HepG2 (cell line): ENCODE data around the gene GALR3. TPM values are rescaled to one million over a fixed set of nuclear protein-coding genes. Genes with fewer than 3 reads are reported as not detected.

Experiments
- AGO2 ChIP-seq: fragments of 200-400 bp; formaldehyde crosslinking; optimal IDR thresholded peaks from 2 replicates; pipeline ENCODE3; 2017; ENCODE audit warnings: mild to moderate bottlenecking, low read depth, low read length, moderate library complexity
- CAMTA2 ChIP-seq: sonication (generic); formaldehyde crosslinking; IDR thresholded peaks from 2 replicates; pipeline ENCODE4 v1.4.0; 2020; ENCODE audit warnings: mild to moderate bottlenecking, missing genetic modification reagents, borderline replicate concordance
- ESRRA ChIP-seq: sonication (generic); formaldehyde crosslinking; IDR thresholded peaks from 2 replicates; pipeline ENCODE4 v1.5.1; 2020; ENCODE audit warnings: mild to moderate bottlenecking, low read depth, missing genetic modification reagents
- KMT2A ChIP-seq: sonication (generic); formaldehyde crosslinking; IDR thresholded peaks from 2 replicates; pipeline ENCODE4 v1.4.0; 2020; ENCODE audit warnings: missing genetic modification reagents
- LRRFIP1 ChIP-seq: sonication (generic); formaldehyde crosslinking; conservative IDR thresholded peaks from 2 replicates; pipeline ENCODE4 v1.4.0; 2020; ENCODE audit warnings: missing genetic modification reagents
- MXD1 ChIP-seq: sonication (generic); formaldehyde crosslinking; IDR thresholded peaks from 2 replicates; pipeline ENCODE4 v1.4.0; 2020; ENCODE audit warnings: mild to moderate bottlenecking, missing genetic modification reagents
- MYPOP ChIP-seq: sonication (generic); formaldehyde crosslinking; IDR thresholded peaks from 2 replicates; pipeline ENCODE4 v1.8.1; 2023; ENCODE audit warnings: mild to moderate bottlenecking, moderate library complexity, missing genetic modification reagents
- NR2F6 ChIP-seq, 2 experiments: IDR thresholded peaks; 2 replicates each; pipeline ENCODE4 v1.6.1; 2016; ENCODE audit warnings: antibody characterized with exemption in 1 of 2, mild to moderate bottlenecking in 1 of 2
- PAF1 ChIP-seq: IDR thresholded peaks from 2 replicates; pipeline ENCODE4 v1.6.1; 2016; ENCODE audit warnings: missing genetic modification reagents, missing compliant biosample characterization
- PPARG ChIP-seq: conservative IDR thresholded peaks from 2 replicates; pipeline ENCODE4 v1.6.1; 2016; ENCODE audit warnings: missing biosample characterization, missing genetic modification reagents
- PRPF4 ChIP-seq: fragments of 200-400 bp; formaldehyde crosslinking; IDR thresholded peaks from 2 replicates; pipeline ENCODE4 v1.6.1; 2016; ENCODE audit warnings: low read length, low read depth; ENCODE audit not compliant: poor library complexity, severe bottlenecking
- REXO4 ChIP-seq: sonication (generic); formaldehyde crosslinking; IDR thresholded peaks from 2 replicates; pipeline ENCODE4 v1.8.0; 2022; ENCODE audit warnings: missing genetic modification reagents, mild to moderate bottlenecking, borderline replicate concordance
- SNAI1 ChIP-seq: sonication (generic); formaldehyde crosslinking; IDR thresholded peaks from 2 replicates; pipeline ENCODE4 v1.5.0; 2020; ENCODE audit warnings: mild to moderate bottlenecking, missing genetic modification reagents, borderline replicate concordance
- SP2 ChIP-seq: sonication (generic); formaldehyde crosslinking; IDR thresholded peaks from 2 replicates; pipeline ENCODE4 v1.5.1; 2020; ENCODE audit warnings: mild to moderate bottlenecking, missing genetic modification reagents
- SP5 ChIP-seq: IDR thresholded peaks from 2 replicates; pipeline ENCODE4 v1.6.1; 2016; ENCODE audit warnings: low read depth, borderline replicate concordance
- TP53 ChIP-seq: sonication (generic); formaldehyde crosslinking; conservative IDR thresholded peaks from 2 replicates; pipeline ENCODE4 v1.4.0; 2020; ENCODE audit warnings: missing genetic modification reagents
- ZC3H13 ChIP-seq: sonication (generic); formaldehyde crosslinking; IDR thresholded peaks from 2 replicates; pipeline ENCODE4 v1.8.1; 2023; ENCODE audit warnings: mild to moderate bottlenecking, missing genetic modification reagents, moderate library complexity
- ZNF281 ChIP-seq: sonication (generic); formaldehyde crosslinking; IDR thresholded peaks from 2 replicates; pipeline ENCODE4 v1.4.0; 2020; ENCODE audit warnings: missing genetic modification reagents, borderline replicate concordance
- ZNF317 ChIP-seq: sonication (generic); formaldehyde crosslinking; IDR thresholded peaks from 2 replicates; pipeline ENCODE4 v1.5.0; 2020; ENCODE audit warnings: mild to moderate bottlenecking, missing genetic modification reagents
- ZNF34 ChIP-seq: sonication (generic); formaldehyde crosslinking; IDR thresholded peaks from 2 replicates; pipeline ENCODE4 v1.4.0; 2020; ENCODE audit warnings: mild to moderate bottlenecking, missing genetic modification reagents, borderline replicate concordance
- ZNF468 ChIP-seq: sonication (generic); formaldehyde crosslinking; IDR thresholded peaks from 2 replicates; pipeline ENCODE4 v1.8.0; 2022; ENCODE audit warnings: mild to moderate bottlenecking, moderate library complexity, missing genetic modification reagents
- polyA plus RNA-seq, 8 experiments: library from polyadenylated mRNA; depleted of rRNA in 3 of 8; stranded (reverse) in 7 of 8; unstranded in 1 of 8; fragments of >200 nt; fragmentation: Illumina TruSeq in 4 of 8; extraction: Trizol in 4 of 8; gene quantifications; 2 replicates each; pipeline versions ENCODE4 v1.2.1 to v1.2.3, GENCODE V29; 2011 to 2016; ENCODE audit warnings: low read depth in 4 of 8, missing spikeins in 1 of 8, mixed read lengths in 1 of 8; ENCODE audit not compliant: insufficient read depth in 1 of 8
- total RNA-seq, 5 experiments: library from RNA; depleted of rRNA; stranded (reverse); fragments of >200 nt; fragmentation: Illumina TruSeq; extraction: Trizol; gene quantifications; 2 replicates each; pipeline ENCODE4 v1.2.3, GENCODE V29; 2016; ENCODE audit warnings: low read depth in 1 of 5

Gene GALR3
- total and polyA plus RNA-seq, 2 of the 13 experiments (the other 11 are each of a cell fraction or from before 2014, with no cell fraction given) = 0.13 TPM; not detected in 1

GRCh38 chr22:37804352-37804880, 18.8 kb upstream of the GALR3 start (continued):
- TF ChIP-seq ESRRA (CRISPR knock-in tag) = no peak
- no peak for TF ChIP-seq SP5 (CRISPR knock-in tag)
- no peak for TF ChIP-seq MXD1 (CRISPR knock-in tag)
- TF ChIP-seq SNAI1 (CRISPR knock-in tag) = no peak
- no peak for TF ChIP-seq KMT2A (CRISPR knock-in tag)
- TF ChIP-seq ZC3H13 (CRISPR knock-in tag) = no peak
- no peak for TF ChIP-seq PPARG (CRISPR knock-in tag)
- TF ChIP-seq MYPOP = no peak
- TF ChIP-seq TP53 (CRISPR knock-in tag) = no peak
- TF ChIP-seq SP2 (CRISPR knock-in tag) = no peak
- no peak for TF ChIP-seq PAF1
- TF ChIP-seq AGO2 = peak; percentile 14
- no peak for TF ChIP-seq REXO4 (CRISPR knock-in tag)
- peak; percentile 49; the same call in 1 of the 2 replicates for TF ChIP-seq CAMTA2
- TF ChIP-seq ZNF468 = no peak
- peak; percentile 30; the same call in 1 of the 2 replicates for TF ChIP-seq ZNF281 (CRISPR knock-in tag)
- no peak for TF ChIP-seq NR2F6 (IDR thresholded peaks at IDR 0.05)
- no peak for TF ChIP-seq NR2F6 (CRISPR knock-in tag; IDR thresholded peaks at IDR 0.05)
- TF ChIP-seq LRRFIP1 (CRISPR knock-in tag) = no peak
- TF ChIP-seq PRPF4 = peak; percentile 21
- TF ChIP-seq ZNF34 (CRISPR knock-in tag) = 0 out of 2 replicates have a peak, but pooled peaks have one; percentile 9
- TF ChIP-seq ZNF317 (CRISPR knock-in tag) = peak; percentile 21; the same call in 1 of the 2 replicates
